SU-DHL-6 (cell line): ENCODE results near the gene IL6ST.

Source experiments
- EZH2phosphoT487 ChIP-seq: fragments of 200-600 bp; sonication (generic), shearing (Covaris generic); conservative IDR thresholded peaks from 2 replicates; pipeline ENCODE4 v1.6.1; 2018; ENCODE audit warnings: mild to moderate bottlenecking, antibody characterized with exemption, low read length, moderate library complexity, mixed read lengths
- TF ChIP-seq, protein P1 (sequence below): fragments of 200-600 bp; sonication (generic); IDR thresholded peaks from one replicate; pipeline ENCODE4 v1.5.1; 2017; ENCODE audit warnings: antibody characterized with exemption, mild to moderate bottlenecking, low read length, moderate library complexity; ENCODE audit not compliant: insufficient read depth, poor library complexity, severe bottlenecking

DNA sequence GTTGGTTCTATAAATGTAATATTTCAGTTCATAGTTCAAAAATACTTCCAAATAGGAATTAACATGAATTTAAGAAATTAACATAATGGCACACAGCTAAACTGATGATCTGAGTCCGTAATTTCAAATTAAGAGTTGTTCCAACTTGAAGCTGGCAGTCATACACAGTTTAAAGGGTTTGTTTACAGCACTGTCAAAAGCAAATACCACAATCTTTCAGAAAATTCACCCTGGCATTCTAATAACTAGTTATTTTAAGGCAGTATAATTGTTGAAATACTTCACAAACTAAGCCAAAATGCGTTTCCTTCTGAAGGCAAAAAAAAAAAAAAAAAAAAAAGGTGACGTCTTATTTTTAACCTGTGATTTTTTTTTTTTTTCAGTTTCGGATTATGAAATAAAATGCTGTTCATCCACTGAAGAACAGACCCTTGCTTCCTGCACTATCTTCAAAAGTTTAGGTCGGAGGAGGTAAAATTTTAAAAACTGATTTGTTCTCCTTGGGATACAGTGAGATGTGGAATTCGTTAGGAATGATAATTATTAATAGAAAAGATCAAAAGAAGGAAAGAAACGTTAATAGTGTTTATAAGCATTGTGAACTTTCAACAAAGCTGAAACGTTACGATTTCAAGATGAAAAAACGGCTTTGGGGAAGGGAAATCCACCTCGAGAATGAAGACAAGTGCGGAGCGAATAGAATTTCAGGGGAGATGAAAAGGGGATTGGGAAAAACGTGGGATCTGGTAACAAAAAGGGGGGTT is 850 bp downstream of the IL6ST start:
- TF ChIP-seq, protein P1, sequence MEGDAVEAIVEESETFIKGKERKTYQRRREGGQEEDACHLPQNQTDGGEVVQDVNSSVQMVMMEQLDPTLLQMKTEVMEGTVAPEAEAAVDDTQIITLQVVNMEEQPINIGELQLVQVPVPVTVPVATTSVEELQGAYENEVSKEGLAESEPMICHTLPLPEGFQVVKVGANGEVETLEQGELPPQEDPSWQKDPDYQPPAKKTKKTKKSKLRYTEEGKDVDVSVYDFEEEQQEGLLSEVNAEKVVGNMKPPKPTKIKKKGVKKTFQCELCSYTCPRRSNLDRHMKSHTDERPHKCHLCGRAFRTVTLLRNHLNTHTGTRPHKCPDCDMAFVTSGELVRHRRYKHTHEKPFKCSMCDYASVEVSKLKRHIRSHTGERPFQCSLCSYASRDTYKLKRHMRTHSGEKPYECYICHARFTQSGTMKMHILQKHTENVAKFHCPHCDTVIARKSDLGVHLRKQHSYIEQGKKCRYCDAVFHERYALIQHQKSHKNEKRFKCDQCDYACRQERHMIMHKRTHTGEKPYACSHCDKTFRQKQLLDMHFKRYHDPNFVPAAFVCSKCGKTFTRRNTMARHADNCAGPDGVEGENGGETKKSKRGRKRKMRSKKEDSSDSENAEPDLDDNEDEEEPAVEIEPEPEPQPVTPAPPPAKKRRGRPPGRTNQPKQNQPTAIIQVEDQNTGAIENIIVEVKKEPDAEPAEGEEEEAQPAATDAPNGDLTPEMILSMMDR, result no peak
- TF ChIP-seq EZH2phosphoT487, result no peak
